HG02610 (cell line): Measurements from ENCODE around the gene DEAF1.
A peak's percentile ranks its signal among the peaks of the same experiment; 100 is the strongest.

ENCODE experiments used
- ATAC-seq: cut with Tn5 transposase; IDR thresholded peaks from one replicate; pipeline ENCODE4 v1.9.1; 2021; ENCODE audit warnings: mild to moderate bottlenecking, moderate library complexity; ENCODE audit not compliant: unreplicated experiment

The DEAF1 gene

DNA sequence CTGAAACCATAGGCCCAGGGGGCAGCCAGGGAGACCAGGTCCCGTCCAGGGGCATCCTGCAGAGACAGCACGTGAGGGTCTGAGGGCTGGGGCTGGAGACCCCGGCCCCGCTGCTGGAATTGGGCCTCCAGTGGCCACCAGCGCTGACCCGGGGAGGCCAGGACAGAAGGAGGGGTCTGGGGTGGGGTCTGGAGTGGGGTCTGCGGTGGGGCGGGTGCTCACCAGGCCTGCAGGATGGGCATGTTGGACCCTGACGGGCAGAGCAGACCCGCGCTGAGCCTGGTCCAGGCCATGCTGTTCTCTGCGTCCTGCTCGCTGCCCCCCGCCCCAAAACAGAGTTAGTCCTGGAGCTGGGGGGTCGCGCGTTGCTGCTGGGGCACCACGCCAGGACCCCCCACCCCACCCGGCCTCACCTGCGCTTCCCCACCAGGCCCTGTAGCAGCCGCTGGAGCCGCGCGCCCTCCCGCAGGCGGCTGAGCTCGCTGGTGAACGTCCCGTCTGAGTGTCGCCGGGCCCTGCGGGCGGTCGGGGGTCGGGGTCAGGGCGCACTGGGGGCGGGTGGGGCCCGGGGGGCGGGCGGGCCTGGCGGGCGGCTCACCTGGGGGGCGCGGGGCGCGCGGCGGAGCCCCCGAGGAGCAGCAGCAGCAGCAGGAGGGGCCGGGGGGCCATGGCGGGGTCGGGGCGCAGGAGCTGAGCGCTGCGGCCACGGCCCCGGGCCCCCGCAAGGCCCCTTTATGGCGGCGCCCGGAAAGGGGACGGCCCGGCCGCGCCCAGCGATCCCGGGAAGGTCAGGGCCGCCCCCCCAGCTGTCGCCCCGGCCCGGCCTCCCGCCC, 68.3 kb downstream of the DEAF1 start, which contains the start of gene SCT:
Gene SCT, minus strand, starts transcription at position 707 of the 833 bp plus-strand sequence. Its CDS starts 38 bp downstream, at position 669.
- ATAC-seq, result no peak

DNA sequence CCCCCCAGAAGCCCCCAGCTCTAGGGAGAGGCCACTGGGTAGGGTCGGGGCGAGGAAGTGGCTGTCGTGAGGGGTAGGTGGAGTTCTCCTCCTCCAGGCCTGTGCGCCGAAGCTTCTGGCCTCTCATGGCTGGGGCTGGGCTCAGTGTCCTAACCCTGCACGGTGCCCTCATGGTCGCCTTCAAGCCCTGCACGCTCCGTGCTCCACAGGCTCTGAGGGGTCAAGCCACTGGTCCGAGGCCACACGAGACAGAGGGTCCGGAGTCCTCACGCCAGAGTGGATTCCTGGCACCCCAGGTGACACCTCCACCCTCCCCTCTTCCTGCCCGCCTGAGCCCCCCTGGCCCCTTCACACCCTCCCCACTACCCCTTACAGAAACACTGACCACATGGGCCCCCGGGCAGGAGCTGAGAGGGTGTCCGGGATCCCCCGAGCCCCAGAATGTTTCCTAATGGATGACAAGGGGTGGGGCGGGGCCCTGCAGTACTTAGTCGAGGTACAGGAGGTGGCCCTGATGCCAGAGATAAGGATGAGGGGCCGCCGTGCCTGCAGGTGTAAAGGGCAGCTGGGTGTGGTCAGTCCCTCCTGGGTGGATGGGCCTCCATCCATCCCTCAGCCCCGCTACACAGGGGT, 69.3 kb downstream of the DEAF1 start:
- no peak for ATAC-seq

DNA sequence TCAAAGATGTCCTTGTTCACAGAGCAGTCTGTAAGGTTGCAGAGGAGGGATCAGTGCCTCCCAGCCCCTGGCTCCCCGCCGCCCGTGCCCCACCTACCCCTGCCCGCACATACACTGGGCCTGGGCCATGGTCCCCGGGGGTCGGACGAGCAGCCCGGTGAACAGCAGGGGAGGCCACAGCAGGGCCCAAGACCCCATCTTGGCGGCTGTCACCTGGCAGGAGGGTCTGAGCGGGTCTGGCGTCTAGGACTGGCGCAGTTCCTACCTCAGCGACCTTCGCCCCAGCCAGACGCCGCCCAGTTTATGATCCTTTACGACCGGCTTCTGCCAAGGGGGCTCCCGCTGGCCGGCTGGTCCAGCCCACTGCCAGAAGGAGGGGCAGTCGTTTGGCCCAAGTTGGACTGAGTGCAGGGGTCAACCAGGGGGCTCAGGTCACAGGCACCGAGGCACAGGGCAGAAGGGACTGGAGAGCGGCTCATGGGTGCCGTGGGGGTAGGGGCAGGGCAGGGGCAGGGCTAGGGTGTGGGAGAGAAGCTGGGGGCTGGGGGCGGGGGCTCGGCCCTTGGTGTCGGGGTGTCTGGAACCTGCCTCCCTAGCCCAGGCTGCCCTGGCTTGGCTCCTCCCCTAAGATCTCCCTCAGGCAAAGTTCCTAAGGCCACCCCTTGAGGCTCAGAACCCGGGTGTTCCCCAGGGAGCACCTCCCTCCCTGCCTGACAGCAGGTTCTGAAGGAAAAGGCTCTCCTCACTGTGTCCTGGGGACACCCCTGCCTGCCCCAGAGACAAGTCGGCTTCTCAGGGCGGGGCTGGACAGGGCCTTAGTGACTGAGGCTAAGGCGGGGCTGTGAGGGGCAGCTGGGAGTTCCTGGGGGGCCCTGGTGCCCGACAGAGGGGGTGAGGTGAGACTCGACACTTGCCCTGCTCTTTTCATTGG, 70.1 kb downstream of the DEAF1 start, which contains the start of gene CDHR5:
Gene CDHR5, minus strand, starts transcription at position 251 of the 931 bp plus-strand sequence. Its CDS starts 53 bp downstream, at position 198.
- no peak for ATAC-seq

DNA sequence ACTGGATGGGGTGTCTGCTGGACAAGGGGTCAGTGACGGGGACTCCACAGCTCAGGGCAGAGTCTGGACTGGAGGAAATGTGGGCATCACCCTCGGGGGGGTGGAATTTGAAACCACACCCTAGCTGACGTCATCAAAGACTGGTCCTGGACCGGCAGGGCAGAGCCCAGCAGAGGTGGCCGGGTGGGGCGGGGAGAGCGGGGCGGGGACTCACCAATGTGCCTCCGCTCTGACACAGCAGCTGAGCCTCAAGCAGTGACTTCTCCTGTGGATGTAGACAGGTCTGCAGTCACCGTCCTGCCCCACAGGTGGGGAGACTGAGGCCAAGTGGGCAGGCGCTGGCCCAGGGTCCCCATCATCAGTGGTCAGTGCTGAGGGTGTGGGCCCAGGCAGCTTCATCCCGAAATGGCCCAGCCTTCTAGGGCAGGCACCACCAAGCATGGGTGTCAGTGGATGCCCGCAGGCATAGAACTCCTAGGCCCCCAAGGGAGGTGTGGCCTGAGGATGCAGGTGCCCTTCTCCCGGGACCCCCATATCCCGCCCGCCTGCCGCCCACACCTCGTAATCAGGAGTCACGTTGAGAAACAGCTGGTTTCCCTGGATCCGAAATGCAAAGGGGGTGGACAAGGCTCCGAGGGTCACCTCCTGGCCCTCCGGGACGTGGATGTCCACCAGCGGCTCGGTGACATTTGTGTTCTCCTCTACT, 70.9 kb downstream of the DEAF1 start:
- no peak for ATAC-seq

DNA sequence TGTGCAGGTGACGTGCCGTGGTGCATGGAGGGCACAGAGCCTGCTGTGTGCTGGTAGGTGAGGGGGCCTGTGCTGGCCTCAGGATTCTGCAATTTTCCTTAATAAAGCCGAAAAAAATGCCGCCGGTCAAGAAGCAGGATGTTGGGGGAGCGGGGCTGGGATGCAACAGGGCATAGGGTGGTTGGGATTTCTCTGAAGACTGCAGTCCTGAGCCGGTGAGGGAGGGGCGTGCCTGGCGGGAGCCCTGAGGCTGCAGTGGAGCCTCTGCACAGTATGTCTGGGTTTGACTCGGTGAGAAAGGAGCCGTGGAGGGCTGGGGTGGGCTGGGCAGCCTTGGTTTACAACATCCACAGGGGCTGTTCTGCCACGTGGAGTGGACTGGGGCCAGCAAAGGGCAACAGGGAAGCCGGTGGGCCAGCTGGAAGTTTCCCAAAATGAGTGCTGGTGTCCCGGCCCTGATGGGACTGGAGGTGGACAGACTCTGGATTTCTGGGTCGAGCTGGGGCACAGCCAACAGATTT, 71.6 kb downstream of the DEAF1 start:
- ATAC-seq, result no peak

DNA sequence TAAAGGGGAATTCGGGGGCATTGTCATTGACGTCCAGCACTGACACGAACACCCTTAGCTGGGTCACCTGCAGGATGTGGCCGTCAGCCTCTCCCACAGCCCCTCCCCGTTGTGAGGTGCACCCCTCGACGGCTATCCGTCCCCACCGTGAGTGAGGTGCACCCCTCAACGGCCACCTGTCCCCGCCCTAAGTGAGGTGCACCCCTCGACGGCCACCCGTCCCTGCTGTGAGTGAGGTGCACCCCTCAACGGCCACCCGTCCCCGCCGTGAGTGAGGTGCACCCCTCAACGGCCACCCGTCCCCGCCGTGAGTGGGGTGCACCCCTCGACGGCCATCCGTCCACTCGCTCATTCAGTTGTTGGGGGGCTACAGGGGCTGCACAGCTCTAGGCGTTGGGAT, 73.2 kb downstream of the DEAF1 start:
- ATAC-seq, result no peak

DNA sequence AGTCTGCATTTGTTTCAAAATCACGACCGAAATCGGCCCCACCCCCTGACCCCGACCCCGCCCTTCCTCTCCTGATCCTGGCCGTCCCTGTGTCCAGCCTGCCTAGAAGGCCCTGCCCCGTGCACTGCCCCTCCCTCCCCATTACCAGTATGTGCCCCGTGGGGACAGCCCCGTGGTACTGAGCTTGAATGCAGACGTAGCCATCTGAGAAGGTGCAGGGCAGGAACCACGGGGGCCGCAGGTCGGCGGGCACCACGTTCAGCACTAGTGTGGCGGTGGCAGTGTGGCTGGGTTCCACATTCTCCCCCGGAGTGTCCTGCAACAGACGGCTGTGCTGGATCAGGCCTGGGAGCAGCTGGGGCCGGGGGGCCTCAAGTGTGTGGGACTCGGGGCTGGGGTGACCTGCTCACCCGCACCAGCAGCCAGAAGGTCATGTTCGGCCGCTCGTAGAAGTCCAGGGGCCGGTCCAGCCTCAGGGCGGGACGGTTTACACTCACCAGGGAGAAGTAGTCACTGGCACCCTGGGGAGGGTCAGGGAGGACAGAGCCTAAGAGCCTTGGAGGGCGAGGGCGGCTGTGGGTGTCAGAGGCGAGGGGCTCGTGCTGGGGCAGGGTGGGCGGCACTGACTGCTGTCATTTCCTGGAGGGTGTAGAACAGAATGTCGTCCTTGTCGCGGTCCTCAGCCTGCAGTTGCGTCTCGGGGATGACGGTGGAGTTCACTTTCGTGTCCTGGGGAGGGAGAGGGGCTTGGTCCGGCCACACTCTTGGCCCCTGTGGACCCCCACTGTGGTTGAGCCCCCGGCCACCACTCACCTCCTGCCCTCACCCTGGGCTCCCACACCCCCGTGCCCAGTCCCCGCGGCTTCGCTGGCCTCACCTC, 73.8 kb downstream of the DEAF1 start:
- no peak for ATAC-seq

DNA sequence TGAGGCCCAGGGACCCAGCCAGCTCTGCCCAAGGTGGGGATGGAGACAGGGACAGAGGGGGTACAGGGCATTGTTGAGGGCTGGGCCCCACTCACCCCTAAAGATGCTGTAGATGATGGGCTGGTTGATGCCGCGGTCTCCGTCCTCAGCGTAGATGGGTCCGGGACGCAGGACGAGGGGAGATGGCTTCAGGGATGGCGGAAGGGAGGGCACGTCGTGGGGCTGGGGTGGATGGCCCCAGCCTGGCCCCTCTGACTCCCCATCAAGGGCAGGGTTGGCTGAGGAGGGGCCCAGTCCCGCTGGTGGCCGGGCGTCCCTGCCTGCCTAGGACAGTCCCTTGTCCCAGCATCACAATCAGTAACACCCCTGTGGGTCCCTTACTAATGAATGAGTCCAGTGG, 74.8 kb downstream of the DEAF1 start:
- ATAC-seq, result no peak

DNA sequence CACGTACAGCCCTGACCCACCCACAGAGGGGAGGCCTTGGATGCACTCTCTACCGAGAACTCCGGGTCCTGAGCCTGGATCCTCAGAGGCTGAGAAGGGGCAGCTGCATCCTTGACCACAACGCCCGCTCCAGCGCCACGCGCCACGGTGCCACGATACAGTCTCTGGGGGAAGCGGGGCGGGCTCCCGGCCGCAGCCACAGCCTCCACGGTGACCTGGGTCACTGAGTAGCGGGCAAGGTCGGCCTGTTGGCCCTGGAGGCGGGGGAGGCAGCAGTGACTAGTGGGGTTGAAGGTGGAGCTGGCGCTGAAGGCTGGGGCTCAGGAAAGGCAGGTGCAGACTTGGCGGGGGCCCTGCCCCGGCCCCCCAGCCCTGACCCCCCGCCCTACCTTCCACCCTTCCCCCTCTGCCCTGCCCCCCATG, 75.4 kb downstream of the DEAF1 start:
- ATAC-seq, result no peak

DNA sequence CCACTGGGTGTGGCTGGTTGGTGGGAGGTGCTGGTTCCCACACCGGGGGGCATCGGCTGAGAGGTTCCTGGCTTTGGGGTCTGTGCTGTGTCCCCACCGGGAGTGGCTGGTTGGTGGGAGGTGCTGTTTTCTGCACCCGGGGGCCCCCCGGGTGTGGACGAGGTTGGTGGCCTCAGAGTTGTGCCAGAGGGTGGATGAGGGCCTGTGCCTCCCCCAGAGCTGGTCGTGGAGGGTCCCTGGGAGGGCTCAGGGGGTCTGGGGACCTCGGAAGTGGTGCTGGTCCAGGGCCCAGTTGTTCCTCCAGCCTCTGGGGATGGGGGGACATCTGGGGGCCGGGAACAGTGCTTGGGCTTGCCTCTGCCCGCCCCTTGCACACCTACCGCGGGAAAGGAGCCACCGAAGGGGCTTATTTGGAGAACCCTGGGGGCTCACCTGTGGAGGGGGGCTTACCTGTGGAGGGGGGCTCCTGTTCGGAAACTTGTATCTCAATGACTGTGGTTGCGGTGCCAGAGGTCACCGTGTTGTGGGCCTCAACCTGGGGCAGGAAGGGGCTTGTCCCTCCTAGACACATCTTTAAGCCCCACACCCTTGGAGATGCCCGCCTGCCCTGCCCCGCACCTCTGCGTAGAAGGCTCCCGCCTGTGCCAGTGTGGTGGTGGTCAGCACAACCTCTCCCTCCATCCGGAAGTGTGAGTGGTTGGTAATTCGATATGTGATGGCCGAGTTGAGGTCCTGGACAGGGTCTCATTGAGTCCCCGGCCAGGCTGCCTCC, 76.0 kb downstream of the DEAF1 start:
- ATAC-seq, result no peak

DNA sequence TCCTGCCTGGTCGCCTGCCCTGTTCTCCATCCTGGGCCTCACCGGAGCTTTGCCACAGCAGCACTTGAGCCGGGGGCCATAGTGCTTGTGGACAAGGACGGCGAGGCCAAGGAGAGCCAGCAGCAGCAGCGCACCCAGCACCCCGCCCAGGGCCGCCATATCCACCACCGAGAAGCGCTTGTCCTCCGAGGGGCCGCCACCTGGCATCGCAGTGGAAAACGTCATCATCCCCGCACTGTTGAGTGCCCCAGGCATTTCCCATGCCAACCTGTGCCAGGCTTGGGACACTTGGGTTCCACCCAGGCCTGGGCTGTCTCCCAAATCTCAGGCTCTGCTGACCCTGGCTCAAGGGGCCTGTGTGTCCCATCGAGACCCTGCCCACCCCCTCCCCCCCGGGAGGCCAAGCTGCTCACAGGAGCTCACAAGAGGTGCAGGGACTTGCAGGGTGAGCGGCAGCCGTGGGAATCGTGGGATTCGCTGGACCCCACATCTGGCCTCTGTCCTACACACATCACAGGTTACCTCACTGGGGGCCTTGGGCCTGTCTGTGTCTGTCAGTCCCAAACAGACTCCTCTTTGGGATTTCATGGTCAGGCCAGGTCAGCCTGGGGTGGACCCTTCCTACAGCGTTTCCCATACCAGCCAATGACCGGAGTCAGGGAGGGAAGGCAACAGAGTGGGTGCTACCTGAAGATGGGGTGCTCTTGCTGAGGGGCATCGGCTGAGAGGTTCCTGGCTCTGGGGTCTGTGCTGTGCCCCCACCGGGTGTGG, 76.9 kb downstream of the DEAF1 start:
- no peak for ATAC-seq

DNA sequence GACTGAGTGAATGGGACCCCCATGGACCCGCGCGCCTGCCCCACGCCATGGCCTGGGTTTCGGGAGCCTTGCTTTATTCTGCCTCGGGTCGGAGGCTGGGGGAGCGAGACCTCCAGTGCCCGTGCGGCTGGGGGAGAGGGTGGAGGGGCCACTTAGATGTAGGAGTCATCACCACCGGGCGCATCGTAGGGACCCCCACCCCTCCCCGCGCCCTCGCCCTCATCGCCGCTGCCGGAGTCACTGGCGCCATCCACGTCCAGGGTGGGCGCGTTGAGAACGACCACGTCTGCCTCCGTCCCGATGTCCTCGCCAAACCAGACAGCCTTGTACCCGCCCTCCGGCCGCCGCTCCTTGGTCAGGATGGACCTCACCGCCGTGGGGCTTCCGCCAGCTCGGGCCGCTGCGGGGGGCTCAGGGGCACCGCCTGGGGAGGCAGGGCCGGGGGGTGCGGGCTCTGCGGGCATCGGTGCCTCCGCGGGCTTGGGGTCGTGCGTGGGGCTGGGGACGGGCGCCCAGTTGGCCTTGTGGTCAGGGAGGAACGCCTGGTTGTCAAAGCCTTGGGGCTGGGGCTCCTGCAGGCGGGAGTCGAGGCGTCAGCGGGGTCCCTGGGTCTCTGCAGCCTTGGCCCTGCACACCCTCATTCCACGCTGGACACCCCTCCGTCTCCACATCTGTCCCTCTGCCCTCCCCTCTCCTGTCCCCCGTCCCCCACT, 77.7 kb downstream of the DEAF1 start:
- ATAC-seq, result no peak

DNA sequence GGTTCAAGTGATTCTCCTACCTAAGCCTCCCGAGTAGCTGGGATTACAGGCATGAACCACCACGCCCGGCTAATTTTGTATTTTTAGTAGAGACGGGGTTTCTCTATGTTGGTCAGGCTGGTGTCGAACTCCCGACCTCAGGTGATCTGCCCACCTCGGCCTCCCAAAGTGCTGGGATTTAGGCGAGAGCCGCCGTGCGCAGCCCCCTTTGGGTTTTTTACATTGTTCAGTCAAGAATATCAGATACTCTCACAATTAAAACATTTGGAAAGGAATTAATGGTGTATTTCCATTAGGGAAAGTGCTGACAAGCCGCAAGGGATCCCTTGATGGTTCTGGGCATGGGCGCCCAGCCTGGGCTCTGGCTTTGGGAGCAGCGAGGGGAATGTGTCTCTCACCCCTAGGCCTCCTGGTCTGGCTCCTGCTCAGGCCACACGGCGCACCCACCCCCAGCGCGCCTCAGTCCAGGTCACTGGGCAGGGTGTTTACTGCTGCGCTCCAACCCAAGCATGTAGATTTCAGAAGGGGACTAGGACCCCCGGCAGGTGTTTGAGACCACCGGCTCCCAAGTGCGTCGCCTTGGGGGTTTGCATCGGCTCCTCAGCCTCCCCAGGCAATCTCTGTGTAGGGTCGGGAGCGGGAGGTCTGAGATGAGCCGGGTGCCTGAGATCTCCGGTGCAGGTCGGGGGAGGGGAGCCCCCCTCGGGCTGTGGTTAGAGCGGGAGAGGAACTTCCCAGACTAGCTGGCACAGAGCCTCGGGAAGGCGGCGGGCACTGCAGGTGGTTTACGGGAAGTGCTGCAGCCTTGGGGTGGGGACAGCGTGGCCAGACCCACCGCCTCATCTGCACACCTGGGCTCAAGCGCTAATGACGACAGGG, 78.5 kb downstream of the DEAF1 start:
- ATAC-seq, result no peak

DNA sequence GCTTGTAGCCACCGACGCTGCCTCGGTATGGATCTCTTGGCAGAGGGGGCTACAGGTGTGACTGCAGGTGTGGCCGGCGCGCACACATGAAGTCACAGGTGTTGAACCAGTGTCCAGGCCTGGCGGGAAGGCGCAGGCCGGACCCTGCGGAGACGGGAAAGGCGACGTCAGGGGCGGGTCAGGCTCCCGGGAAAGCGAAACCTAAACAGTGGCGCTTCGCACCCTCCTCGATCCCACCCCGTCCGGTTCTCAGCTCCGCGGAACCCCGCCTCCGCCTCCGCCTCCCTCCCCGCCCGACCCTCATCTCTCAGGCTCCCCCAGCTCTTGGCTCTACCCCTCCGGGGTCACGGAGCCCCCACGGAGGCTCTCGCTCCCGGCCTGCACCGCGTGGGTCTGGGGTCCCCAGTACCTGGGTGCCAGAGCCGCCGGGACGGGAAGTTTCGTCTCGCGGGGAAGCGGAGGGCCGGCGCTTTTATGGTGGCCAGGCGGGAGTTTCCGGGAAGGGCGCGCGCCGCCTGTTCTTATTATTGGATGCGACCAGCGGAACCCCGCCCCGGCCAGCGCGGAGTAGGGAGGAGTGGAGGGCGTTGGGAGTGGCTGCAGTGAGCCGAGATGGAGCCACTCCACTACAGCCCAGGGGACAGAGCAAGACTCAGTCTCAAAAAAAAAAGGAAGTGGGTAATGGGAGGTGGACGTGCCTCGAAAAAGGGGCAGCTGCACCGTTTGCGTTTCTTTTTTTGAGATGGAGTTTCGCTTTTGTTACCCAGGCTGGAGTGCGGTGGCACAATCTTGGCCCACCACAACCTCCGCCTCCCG, 79.3 kb downstream of the DEAF1 start, which contains the start of gene IRF7:
Gene IRF7, minus strand, starts transcription at position 447 of the 816 bp plus-strand sequence. CDS start 586 bp downstream, outside the sequence.
- peak; percentile 83 for ATAC-seq
